Panc1 (cell line): ENCODE results near the gene SLCO6A1. TPM values are rescaled to one million over a fixed set of nuclear protein-coding genes. Genes with fewer than 3 reads are reported as not detected.

ENCODE experiments used
- ATAC-seq: fragments of 200-7000 bp; cut with Tn5 transposase; 2 replicates; pipeline ENCODE4 v1.9.1; 2020; ENCODE audit warnings: mild to moderate bottlenecking, moderate library complexity
- BruUV-seq: library from RNA; stranded (reverse); fragments of 400-500 nt; replicated peaks from 2 replicates; lab custom pipeline; 2021; lab: Mats Ljungman, UMichigan
- CTCF ChIA-PET: fragments of 300-600 bp; sonication (Branson Sonifier 250); formaldehyde crosslinking; loops from one replicate; lab custom pipeline; 2022; ENCODE audit warnings: antibody characterized with exemption; lab: Charles Lee
- POLR2A ChIA-PET: fragments of 300-600 bp; sonication (Branson Sonifier 250); formaldehyde crosslinking; loops from one replicate; lab custom pipeline; 2022; ENCODE audit warnings: antibody characterized with exemption; lab: Charles Lee
- DNase-seq: peaks from one replicate; pipeline ENCODE4 v3.0.0-alpha.2; 2010; ENCODE audit warnings: low read depth, low spot score
- H3K27ac ChIP-seq: 2 replicates; pipeline ENCODE4 v1.5.1; 2011; ENCODE audit warnings: mild to moderate bottlenecking, low read length, inconsistent platforms
- H3K27me3 ChIP-seq: fragments of 200-500 bp; sonication (Bioruptor generic); 2 replicates; pipeline ENCODE4 v1.6.0; 2014; ENCODE audit warnings: low read length, inconsistent platforms; ENCODE audit not compliant: control insufficient read depth, insufficient read depth
- H3K36me3 ChIP-seq: fragments of 200-500 bp; sonication (Bioruptor generic); 2 replicates; pipeline ENCODE4 v1.5.1; 2014; ENCODE audit warnings: inconsistent platforms, mild to moderate bottlenecking, low read length, moderate library complexity; ENCODE audit not compliant: control insufficient read depth, insufficient read depth
- H3K4me1 ChIP-seq: 2 replicates; pipeline ENCODE4 v1.5.1; 2011; ENCODE audit warnings: inconsistent platforms, mild to moderate bottlenecking, low read length, moderate library complexity; ENCODE audit not compliant: control insufficient read depth, insufficient read depth
- H3K4me3 ChIP-seq, 2 experiments: 2 replicates each; pipeline ENCODE4 v1.5.1; 2011 to 2012; ENCODE audit warnings: low read depth in 2 of 2, low read length in 2 of 2, mild to moderate bottlenecking in 2 of 2, inconsistent platforms in 1 of 2, moderate library complexity in 1 of 2
- H3K9me3 ChIP-seq: fragments of 200-500 bp; sonication (Bioruptor generic); 2 replicates; pipeline ENCODE4 v1.5.1; 2014; ENCODE audit warnings: low read depth, mild to moderate bottlenecking, inconsistent platforms, low read length, moderate library complexity; ENCODE audit not compliant: control insufficient read depth, insufficient read depth
- POLR2AphosphoS5 ChIP-seq: IDR thresholded peaks from 2 replicates; pipeline ENCODE4 v1.6.1; 2012; ENCODE audit warnings: mild to moderate bottlenecking, low read depth, low read length, moderate library complexity
- SIN3A ChIP-seq: IDR thresholded peaks from 2 replicates; pipeline ENCODE4 v1.6.1; 2012; ENCODE audit warnings: low read depth, mild to moderate bottlenecking, low read length, moderate library complexity, borderline replicate concordance; ENCODE audit not compliant: insufficient read depth
- TCF7L2 ChIP-seq: IDR thresholded peaks from 2 replicates; pipeline ENCODE4 v1.6.1; 2011; ENCODE audit warnings: mild to moderate bottlenecking, low read depth, low read length, inconsistent platforms
- in situ Hi-C: cut with HindIII; loops from 2 replicates; pipeline ENCODE4 v1.10.0; 2016; ENCODE audit warnings: low sequenced_read_pairs, low pct_unique_long_range_greater_than_20kb
- intact Hi-C: fragments of 100-400 bp; cut with micrococcal nuclease; formaldehyde crosslinking; loops from one replicate; pipeline ENCODE4 v1.10.0; 2022; ENCODE audit not compliant: unreplicated experiment
- total RNA-seq: library from RNA; stranded (reverse); gene quantifications from one replicate; pipeline ENCODE4 v1.2.1, GENCODE V29; 2021; ENCODE audit not compliant: unreplicated experiment
- TF ChIP-seq, protein P1 (sequence below), 2 experiments: IDR thresholded peaks; 2 replicates each; pipeline ENCODE4 v1.6.1; 2011 to 2012; ENCODE audit warnings: low read depth in 2 of 2, control low read depth in 1 of 2, low read length in 1 of 2, mild to moderate bottlenecking in 1 of 2, moderate library complexity in 1 of 2; ENCODE audit not compliant: insufficient read depth in 1 of 2
- TF ChIP-seq, protein P2 (sequence below): fragments of 450-650 bp; IDR thresholded peaks from 2 replicates; pipeline ENCODE4 v1.5.1; 2017; ENCODE audit warnings: mild to moderate bottlenecking

Gene SLCO6A1
- total RNA-seq, 1 experiment from 2014 or later, result not detected

DNA sequence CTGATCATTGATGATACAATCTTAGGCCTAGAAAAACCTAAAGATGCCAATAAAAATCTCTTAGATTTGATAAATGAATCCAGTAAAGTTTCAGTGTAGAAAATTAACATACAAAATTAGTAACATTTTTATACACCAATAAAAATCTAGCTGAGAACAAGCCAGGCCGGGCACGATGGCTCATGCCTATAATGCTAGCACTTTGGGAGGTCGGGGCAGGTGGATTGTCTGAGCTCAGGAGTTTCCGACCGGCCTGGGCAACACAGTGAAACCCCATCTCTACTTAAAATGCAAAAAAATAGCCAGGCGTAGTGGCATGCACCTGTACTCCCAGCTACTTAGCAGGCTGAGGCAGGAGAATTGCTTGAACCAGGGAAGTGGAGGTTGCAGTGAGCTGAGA, 84.4 kb downstream of the SLCO6A1 start:
- no peak for ATAC-seq
- no TSS peak for BruUV-seq
- Histone ChIP-seq H3K36me3 (no peaks in the 10 kb centered on the region), H3K4me1 (no peaks in the 10 kb centered on the region), H3K4me3 (no peak overlapping the region), H3K27me3 (no peaks in the 10 kb centered on the region), H3K9me3 (no peaks in the 10 kb centered on the region), H3K27ac (no peak overlapping the region)
- ChIA-PET CTCF (no interaction called here), POLR2A (no interaction called here)
- in situ Hi-C loops, result no loop called here
- intact Hi-C loops, result no loop called here
- DNase-seq, result no peak
- TF ChIP-seq TCF7L2 (no peak), SIN3A (no peak), POLR2AphosphoS5 (no peak)
- TF ChIP-seq, protein P1, sequence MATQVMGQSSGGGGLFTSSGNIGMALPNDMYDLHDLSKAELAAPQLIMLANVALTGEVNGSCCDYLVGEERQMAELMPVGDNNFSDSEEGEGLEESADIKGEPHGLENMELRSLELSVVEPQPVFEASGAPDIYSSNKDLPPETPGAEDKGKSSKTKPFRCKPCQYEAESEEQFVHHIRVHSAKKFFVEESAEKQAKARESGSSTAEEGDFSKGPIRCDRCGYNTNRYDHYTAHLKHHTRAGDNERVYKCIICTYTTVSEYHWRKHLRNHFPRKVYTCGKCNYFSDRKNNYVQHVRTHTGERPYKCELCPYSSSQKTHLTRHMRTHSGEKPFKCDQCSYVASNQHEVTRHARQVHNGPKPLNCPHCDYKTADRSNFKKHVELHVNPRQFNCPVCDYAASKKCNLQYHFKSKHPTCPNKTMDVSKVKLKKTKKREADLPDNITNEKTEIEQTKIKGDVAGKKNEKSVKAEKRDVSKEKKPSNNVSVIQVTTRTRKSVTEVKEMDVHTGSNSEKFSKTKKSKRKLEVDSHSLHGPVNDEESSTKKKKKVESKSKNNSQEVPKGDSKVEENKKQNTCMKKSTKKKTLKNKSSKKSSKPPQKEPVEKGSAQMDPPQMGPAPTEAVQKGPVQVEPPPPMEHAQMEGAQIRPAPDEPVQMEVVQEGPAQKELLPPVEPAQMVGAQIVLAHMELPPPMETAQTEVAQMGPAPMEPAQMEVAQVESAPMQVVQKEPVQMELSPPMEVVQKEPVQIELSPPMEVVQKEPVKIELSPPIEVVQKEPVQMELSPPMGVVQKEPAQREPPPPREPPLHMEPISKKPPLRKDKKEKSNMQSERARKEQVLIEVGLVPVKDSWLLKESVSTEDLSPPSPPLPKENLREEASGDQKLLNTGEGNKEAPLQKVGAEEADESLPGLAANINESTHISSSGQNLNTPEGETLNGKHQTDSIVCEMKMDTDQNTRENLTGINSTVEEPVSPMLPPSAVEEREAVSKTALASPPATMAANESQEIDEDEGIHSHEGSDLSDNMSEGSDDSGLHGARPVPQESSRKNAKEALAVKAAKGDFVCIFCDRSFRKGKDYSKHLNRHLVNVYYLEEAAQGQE (IDR thresholded peaks at IDR 0.05; ENCODE audit: insufficient read depth in 1 of 2, low read depth in 2 of 2, low read length in 1 of 2), result no peak
- TF ChIP-seq, protein P2, sequence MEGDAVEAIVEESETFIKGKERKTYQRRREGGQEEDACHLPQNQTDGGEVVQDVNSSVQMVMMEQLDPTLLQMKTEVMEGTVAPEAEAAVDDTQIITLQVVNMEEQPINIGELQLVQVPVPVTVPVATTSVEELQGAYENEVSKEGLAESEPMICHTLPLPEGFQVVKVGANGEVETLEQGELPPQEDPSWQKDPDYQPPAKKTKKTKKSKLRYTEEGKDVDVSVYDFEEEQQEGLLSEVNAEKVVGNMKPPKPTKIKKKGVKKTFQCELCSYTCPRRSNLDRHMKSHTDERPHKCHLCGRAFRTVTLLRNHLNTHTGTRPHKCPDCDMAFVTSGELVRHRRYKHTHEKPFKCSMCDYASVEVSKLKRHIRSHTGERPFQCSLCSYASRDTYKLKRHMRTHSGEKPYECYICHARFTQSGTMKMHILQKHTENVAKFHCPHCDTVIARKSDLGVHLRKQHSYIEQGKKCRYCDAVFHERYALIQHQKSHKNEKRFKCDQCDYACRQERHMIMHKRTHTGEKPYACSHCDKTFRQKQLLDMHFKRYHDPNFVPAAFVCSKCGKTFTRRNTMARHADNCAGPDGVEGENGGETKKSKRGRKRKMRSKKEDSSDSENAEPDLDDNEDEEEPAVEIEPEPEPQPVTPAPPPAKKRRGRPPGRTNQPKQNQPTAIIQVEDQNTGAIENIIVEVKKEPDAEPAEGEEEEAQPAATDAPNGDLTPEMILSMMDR, result no peak

DNA sequence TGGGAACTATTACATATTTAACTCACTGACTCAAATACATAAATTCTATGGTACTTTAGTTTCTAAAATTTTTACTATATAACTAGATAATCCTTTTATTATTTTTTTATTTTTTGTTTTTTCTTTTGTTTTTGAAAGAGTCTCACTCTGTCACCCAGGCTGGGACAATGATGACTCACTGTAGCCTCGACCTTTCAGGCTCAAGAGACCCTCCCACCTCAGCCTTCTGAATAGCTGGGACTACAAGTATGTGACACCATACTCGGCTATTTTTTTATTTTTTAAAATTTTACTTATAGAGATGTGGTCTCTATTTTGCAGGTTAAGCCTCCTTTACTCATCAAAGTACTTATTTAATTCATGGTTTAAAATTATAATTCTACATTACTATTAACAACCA, 110.6 kb downstream of the SLCO6A1 start:
- no peak overlapping the region for H3K27ac ChIP-seq
- H3K9me3 ChIP-seq, result no peaks in the 10 kb centered on the region
- ChIA-PET POLR2A (no interaction called here), CTCF (no interaction called here)
- BruUV-seq, result no TSS peak
- H3K4me1 ChIP-seq, result no peaks in the 10 kb centered on the region
- no peak overlapping the region for H3K4me3 ChIP-seq
- intact Hi-C loops (no loop called here), in situ Hi-C loops (no loop called here)
- TF ChIP-seq, protein P1 (IDR thresholded peaks at IDR 0.05; ENCODE audit: insufficient read depth in 1 of 2, low read depth in 2 of 2, low read length in 1 of 2), result no peak
- TF ChIP-seq, protein P2, result no peak
- TF ChIP-seq SIN3A, result no peak
- DNase-seq (no peak), ATAC-seq (no peak)
- H3K36me3 ChIP-seq, result no peaks in the 10 kb centered on the region
- no peaks in the 10 kb centered on the region for H3K27me3 ChIP-seq
